GM23338 (cell line): ENCODE data around the gene PTPN20. TPM values are rescaled to one million over a fixed set of nuclear protein-coding genes. Genes with fewer than 3 reads are reported as not detected.
A peak's percentile ranks its signal among the peaks of the same experiment; 100 is the strongest.

Source experiments
- ATAC-seq: fragments of 200-7000 bp; cut with Tn5 transposase; 3 replicates; pipeline ENCODE4 v1.9.1; 2020
- DNase-seq: peaks from one replicate; pipeline ENCODE4 v3.0.0-alpha.2; 2015; ENCODE audit warnings: low spot score
- H2AFZ ChIP-seq: fragments of 200-600 bp; sonication (generic); 2 replicates; pipeline ENCODE4 v1.8.0; 2016; ENCODE audit warnings: antibody characterized with exemption, mild to moderate bottlenecking, moderate library complexity
- H3F3A ChIP-seq: fragments of 200-600 bp; sonication (generic); replicated peaks from 2 replicates; pipeline ENCODE4 v1.8.0; 2017; ENCODE audit warnings: antibody characterized with exemption, mixed run types, low read depth
- H3K27ac ChIP-seq: fragments of 200-600 bp; sonication (generic); 2 replicates; pipeline ENCODE4 v1.6.1; 2016; ENCODE audit warnings: low read depth
- H3K27me3 ChIP-seq: fragments of 200-600 bp; sonication (generic); 2 replicates; pipeline ENCODE4 v1.8.0; 2016; ENCODE audit warnings: mild to moderate bottlenecking, mixed run types, moderate library complexity; ENCODE audit not compliant: insufficient read depth
- H3K36me3 ChIP-seq: fragments of 200-600 bp; sonication (generic); 2 replicates; pipeline ENCODE4 v1.8.0; 2016; ENCODE audit warnings: mild to moderate bottlenecking; ENCODE audit not compliant: insufficient read depth
- H3K4me1 ChIP-seq: fragments of 200-600 bp; sonication (generic); 2 replicates; pipeline ENCODE4 v1.8.0; 2016; ENCODE audit warnings: mild to moderate bottlenecking, moderate library complexity; ENCODE audit not compliant: insufficient read depth
- H3K4me2 ChIP-seq: fragments of 200-600 bp; sonication (generic); 2 replicates; pipeline ENCODE4 v1.7.1; 2017; ENCODE audit warnings: mixed run types
- H3K4me3 ChIP-seq: fragments of 200-600 bp; sonication (generic); 2 replicates; pipeline ENCODE4 v1.6.1; 2016; ENCODE audit warnings: mixed run types
- H3K79me2 ChIP-seq: fragments of 200-600 bp; sonication (generic); replicated peaks from 2 replicates; pipeline ENCODE4 v1.8.0; 2017; ENCODE audit warnings: mild to moderate bottlenecking; ENCODE audit not compliant: insufficient read depth
- H3K9me2 ChIP-seq: fragments of 200-600 bp; sonication (generic); 2 replicates; pipeline ENCODE4 v1.8.0; 2017; ENCODE audit not compliant: insufficient read depth
- H4K20me1 ChIP-seq: fragments of 200-600 bp; sonication (generic); replicated peaks from 2 replicates; pipeline ENCODE4 v1.8.0; 2017; ENCODE audit warnings: mild to moderate bottlenecking; ENCODE audit not compliant: insufficient read depth
- H3K27ac Mint-ChIP-seq: 2 replicates; pipeline ENCODE4 v1.8.0; 2020; ENCODE audit warnings: inconsistent platforms, mild to moderate bottlenecking, moderate library complexity, mixed read lengths
- H3K27me3 Mint-ChIP-seq: 3 replicates; pipeline ENCODE4 v1.8.0; 2022; ENCODE audit warnings: low read depth, mild to moderate bottlenecking, moderate library complexity, mixed read lengths, inconsistent platforms; ENCODE audit not compliant: insufficient read depth, poor library complexity
- H3K36me3 Mint-ChIP-seq: 3 replicates; pipeline ENCODE4 v1.8.0; 2021; ENCODE audit warnings: low read depth, mild to moderate bottlenecking, inconsistent platforms, moderate library complexity, mixed read lengths
- H3K4me1 Mint-ChIP-seq: 3 replicates; pipeline ENCODE4 v1.8.0; 2020; ENCODE audit warnings: mild to moderate bottlenecking, inconsistent platforms, mixed read lengths
- H3K4me3 Mint-ChIP-seq: 3 replicates; pipeline ENCODE4 v1.8.0; 2021; ENCODE audit warnings: moderate library complexity, mild to moderate bottlenecking, inconsistent platforms, mixed read lengths
- H3K9me3 Mint-ChIP-seq: 3 replicates; pipeline ENCODE4 v1.8.0; 2020; ENCODE audit warnings: moderate library complexity, mild to moderate bottlenecking, inconsistent platforms, mixed read lengths
- CREB1 ChIP-seq: fragments of 250-450 bp; sonication (Bioruptor Pico); IDR thresholded peaks from 2 replicates; pipeline ENCODE4 v1.5.0; 2020; ENCODE audit warnings: low read depth, mild to moderate bottlenecking, moderate library complexity
- EZH2 ChIP-seq: fragments of 200-600 bp; sonication (generic); IDR thresholded peaks from one replicate; pipeline ENCODE4 v1.8.0; 2017; ENCODE audit warnings: antibody characterized with exemption, mild to moderate bottlenecking, low read depth; ENCODE audit not compliant: unreplicated experiment
- EZH2phosphoT487 ChIP-seq: fragments of 200-600 bp; sonication (generic); IDR thresholded peaks from one replicate; pipeline ENCODE4 v1.8.1; 2018; ENCODE audit warnings: antibody characterized with exemption; ENCODE audit not compliant: unreplicated experiment
- JUNB ChIP-seq: IDR thresholded peaks from one replicate; pipeline ENCODE4 v1.6.1; 2016; ENCODE audit warnings: antibody characterized with exemption; ENCODE audit not compliant: unreplicated experiment
- NANOG ChIP-seq: IDR thresholded peaks from 2 replicates; pipeline ENCODE4 v1.6.1; 2016; ENCODE audit warnings: antibody characterized with exemption, borderline replicate concordance
- POLR2AphosphoS5 ChIP-seq: IDR thresholded peaks from 2 replicates; pipeline ENCODE4 v1.6.1; 2016; ENCODE audit warnings: antibody characterized with exemption, low read depth
- STAT1 ChIP-seq: IDR thresholded peaks from one replicate; pipeline ENCODE4 v1.6.1; 2016; ENCODE audit warnings: antibody characterized with exemption; ENCODE audit not compliant: unreplicated experiment
- ZNF114 ChIP-seq: fragments of 250-450 bp; sonication (Bioruptor Pico); IDR thresholded peaks from 2 replicates; pipeline ENCODE4 v1.5.0; 2020; ENCODE audit warnings: mild to moderate bottlenecking, moderate library complexity
- ZNF331 ChIP-seq: fragments of 250-450 bp; sonication (Bioruptor Pico); IDR thresholded peaks from 2 replicates; pipeline ENCODE4 v1.5.0; 2020; ENCODE audit warnings: low read depth, mild to moderate bottlenecking, moderate library complexity
- polyA plus RNA-seq: library from polyadenylated mRNA; unstranded; fragments of >200 nt; fragmentation: Nextera tagmentation; extraction: Ambion mirVana; gene quantifications from 2 replicates; pipeline ENCODE4 v1.2.1, GENCODE V29; 2016
- total RNA-seq: library from RNA; depleted of rRNA; stranded (reverse); fragments of >200 nt; shearing (Covaris generic); gene quantifications from 2 replicates; pipeline ENCODE4 v1.2.3, GENCODE V29; 2014
- TF ChIP-seq, protein P1 (sequence below): IDR thresholded peaks from 2 replicates; pipeline ENCODE4 v1.6.1; 2016; ENCODE audit warnings: antibody characterized with exemption
- TF ChIP-seq, protein P2 (sequence below), 2 experiments: fragments of 200-600 bp in 1 of 2; sonication (generic) in 1 of 2; conservative IDR thresholded peaks; 2 replicates each; pipeline versions ENCODE4 v1.5.1 to v1.6.1; 2016 to 2017; ENCODE audit warnings: antibody characterized with exemption in 2 of 2, low read depth in 2 of 2, mild to moderate bottlenecking in 2 of 2, moderate library complexity in 1 of 2
- TF ChIP-seq, protein P3 (sequence below): IDR thresholded peaks from one replicate; pipeline ENCODE4 v1.6.1; 2018; ENCODE audit warnings: antibody characterized with exemption; ENCODE audit not compliant: unreplicated experiment
- TF ChIP-seq, protein P4 (sequence below): fragments of 250-450 bp; sonication (Bioruptor Pico); IDR thresholded peaks from 2 replicates; pipeline ENCODE4 v1.5.0; 2020; ENCODE audit warnings: mild to moderate bottlenecking, moderate library complexity

PTPN20 gene
- total and polyA plus RNA-seq, 2 experiments from 2014 or later: 0.13 TPM; not detected in 1

DNA sequence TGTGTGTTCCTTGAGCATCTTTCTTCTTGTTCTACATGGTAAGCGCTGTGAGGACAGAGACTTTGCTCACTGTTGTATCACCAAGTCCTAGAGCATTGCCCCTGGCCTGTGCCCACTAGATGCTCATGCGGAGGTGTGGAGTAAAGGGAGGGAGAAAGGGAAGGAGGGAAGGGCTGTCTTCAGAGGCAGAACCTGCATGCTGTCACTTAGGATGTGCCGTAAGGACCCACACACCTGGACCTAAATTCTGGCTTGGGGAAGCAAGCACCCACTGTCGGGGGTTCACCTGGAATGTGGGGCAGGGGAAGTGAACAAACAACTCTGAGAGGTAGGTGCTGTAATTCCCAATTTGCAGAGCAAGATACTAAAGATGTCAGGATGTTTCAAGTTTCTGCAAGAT, 129.5 kb downstream of the PTPN20 start:
- Histone ChIP-seq H3K9me2 (no peaks in the 10 kb centered on the region), H3K4me3 (no peak overlapping the region), H2AFZ (no peak overlapping the region), H3K36me3 (no peaks in the 10 kb centered on the region), H3K27ac (no peak overlapping the region), H3K4me1 (no peaks in the 10 kb centered on the region), H4K20me1 (no peaks in the 10 kb centered on the region), H3K79me2 (no peaks in the 10 kb centered on the region), H3K27me3 (no peaks in the 10 kb centered on the region), H3K4me2 (no peak overlapping the region), H3F3A (no peaks in the 10 kb centered on the region)
- peaks cover 3% of the 10 kb centered on the region for H3K27me3 Mint-ChIP-seq
- ATAC-seq: no peak
- DNase-seq: no peak
- peak overlapping the region; percentile 21; the same call in 1 of the 2 replicates for H3K27ac Mint-ChIP-seq
- no peak for TF ChIP-seq POLR2AphosphoS5
- TF ChIP-seq, protein P1, sequence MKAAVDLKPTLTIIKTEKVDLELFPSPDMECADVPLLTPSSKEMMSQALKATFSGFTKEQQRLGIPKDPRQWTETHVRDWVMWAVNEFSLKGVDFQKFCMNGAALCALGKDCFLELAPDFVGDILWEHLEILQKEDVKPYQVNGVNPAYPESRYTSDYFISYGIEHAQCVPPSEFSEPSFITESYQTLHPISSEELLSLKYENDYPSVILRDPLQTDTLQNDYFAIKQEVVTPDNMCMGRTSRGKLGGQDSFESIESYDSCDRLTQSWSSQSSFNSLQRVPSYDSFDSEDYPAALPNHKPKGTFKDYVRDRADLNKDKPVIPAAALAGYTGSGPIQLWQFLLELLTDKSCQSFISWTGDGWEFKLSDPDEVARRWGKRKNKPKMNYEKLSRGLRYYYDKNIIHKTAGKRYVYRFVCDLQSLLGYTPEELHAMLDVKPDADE: no peak
- no peak for TF ChIP-seq NANOG
- TF ChIP-seq EZH2: no peak
- TF ChIP-seq ZNF114 (CRISPR knock-in tag): no peak
- TF ChIP-seq STAT1: no peak
- no peak for TF ChIP-seq ZNF331
- TF ChIP-seq CREB1 (CRISPR knock-in tag): no peak
- TF ChIP-seq, protein P2, sequence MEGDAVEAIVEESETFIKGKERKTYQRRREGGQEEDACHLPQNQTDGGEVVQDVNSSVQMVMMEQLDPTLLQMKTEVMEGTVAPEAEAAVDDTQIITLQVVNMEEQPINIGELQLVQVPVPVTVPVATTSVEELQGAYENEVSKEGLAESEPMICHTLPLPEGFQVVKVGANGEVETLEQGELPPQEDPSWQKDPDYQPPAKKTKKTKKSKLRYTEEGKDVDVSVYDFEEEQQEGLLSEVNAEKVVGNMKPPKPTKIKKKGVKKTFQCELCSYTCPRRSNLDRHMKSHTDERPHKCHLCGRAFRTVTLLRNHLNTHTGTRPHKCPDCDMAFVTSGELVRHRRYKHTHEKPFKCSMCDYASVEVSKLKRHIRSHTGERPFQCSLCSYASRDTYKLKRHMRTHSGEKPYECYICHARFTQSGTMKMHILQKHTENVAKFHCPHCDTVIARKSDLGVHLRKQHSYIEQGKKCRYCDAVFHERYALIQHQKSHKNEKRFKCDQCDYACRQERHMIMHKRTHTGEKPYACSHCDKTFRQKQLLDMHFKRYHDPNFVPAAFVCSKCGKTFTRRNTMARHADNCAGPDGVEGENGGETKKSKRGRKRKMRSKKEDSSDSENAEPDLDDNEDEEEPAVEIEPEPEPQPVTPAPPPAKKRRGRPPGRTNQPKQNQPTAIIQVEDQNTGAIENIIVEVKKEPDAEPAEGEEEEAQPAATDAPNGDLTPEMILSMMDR (conservative IDR thresholded peaks at IDR 0.05; ENCODE audit: low read depth in 2 of 2): no peak
- TF ChIP-seq, protein P3, sequence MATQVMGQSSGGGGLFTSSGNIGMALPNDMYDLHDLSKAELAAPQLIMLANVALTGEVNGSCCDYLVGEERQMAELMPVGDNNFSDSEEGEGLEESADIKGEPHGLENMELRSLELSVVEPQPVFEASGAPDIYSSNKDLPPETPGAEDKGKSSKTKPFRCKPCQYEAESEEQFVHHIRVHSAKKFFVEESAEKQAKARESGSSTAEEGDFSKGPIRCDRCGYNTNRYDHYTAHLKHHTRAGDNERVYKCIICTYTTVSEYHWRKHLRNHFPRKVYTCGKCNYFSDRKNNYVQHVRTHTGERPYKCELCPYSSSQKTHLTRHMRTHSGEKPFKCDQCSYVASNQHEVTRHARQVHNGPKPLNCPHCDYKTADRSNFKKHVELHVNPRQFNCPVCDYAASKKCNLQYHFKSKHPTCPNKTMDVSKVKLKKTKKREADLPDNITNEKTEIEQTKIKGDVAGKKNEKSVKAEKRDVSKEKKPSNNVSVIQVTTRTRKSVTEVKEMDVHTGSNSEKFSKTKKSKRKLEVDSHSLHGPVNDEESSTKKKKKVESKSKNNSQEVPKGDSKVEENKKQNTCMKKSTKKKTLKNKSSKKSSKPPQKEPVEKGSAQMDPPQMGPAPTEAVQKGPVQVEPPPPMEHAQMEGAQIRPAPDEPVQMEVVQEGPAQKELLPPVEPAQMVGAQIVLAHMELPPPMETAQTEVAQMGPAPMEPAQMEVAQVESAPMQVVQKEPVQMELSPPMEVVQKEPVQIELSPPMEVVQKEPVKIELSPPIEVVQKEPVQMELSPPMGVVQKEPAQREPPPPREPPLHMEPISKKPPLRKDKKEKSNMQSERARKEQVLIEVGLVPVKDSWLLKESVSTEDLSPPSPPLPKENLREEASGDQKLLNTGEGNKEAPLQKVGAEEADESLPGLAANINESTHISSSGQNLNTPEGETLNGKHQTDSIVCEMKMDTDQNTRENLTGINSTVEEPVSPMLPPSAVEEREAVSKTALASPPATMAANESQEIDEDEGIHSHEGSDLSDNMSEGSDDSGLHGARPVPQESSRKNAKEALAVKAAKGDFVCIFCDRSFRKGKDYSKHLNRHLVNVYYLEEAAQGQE: no peak
- no peak for TF ChIP-seq JUNB
- no peak for TF ChIP-seq EZH2phosphoT487
- TF ChIP-seq, protein P4, sequence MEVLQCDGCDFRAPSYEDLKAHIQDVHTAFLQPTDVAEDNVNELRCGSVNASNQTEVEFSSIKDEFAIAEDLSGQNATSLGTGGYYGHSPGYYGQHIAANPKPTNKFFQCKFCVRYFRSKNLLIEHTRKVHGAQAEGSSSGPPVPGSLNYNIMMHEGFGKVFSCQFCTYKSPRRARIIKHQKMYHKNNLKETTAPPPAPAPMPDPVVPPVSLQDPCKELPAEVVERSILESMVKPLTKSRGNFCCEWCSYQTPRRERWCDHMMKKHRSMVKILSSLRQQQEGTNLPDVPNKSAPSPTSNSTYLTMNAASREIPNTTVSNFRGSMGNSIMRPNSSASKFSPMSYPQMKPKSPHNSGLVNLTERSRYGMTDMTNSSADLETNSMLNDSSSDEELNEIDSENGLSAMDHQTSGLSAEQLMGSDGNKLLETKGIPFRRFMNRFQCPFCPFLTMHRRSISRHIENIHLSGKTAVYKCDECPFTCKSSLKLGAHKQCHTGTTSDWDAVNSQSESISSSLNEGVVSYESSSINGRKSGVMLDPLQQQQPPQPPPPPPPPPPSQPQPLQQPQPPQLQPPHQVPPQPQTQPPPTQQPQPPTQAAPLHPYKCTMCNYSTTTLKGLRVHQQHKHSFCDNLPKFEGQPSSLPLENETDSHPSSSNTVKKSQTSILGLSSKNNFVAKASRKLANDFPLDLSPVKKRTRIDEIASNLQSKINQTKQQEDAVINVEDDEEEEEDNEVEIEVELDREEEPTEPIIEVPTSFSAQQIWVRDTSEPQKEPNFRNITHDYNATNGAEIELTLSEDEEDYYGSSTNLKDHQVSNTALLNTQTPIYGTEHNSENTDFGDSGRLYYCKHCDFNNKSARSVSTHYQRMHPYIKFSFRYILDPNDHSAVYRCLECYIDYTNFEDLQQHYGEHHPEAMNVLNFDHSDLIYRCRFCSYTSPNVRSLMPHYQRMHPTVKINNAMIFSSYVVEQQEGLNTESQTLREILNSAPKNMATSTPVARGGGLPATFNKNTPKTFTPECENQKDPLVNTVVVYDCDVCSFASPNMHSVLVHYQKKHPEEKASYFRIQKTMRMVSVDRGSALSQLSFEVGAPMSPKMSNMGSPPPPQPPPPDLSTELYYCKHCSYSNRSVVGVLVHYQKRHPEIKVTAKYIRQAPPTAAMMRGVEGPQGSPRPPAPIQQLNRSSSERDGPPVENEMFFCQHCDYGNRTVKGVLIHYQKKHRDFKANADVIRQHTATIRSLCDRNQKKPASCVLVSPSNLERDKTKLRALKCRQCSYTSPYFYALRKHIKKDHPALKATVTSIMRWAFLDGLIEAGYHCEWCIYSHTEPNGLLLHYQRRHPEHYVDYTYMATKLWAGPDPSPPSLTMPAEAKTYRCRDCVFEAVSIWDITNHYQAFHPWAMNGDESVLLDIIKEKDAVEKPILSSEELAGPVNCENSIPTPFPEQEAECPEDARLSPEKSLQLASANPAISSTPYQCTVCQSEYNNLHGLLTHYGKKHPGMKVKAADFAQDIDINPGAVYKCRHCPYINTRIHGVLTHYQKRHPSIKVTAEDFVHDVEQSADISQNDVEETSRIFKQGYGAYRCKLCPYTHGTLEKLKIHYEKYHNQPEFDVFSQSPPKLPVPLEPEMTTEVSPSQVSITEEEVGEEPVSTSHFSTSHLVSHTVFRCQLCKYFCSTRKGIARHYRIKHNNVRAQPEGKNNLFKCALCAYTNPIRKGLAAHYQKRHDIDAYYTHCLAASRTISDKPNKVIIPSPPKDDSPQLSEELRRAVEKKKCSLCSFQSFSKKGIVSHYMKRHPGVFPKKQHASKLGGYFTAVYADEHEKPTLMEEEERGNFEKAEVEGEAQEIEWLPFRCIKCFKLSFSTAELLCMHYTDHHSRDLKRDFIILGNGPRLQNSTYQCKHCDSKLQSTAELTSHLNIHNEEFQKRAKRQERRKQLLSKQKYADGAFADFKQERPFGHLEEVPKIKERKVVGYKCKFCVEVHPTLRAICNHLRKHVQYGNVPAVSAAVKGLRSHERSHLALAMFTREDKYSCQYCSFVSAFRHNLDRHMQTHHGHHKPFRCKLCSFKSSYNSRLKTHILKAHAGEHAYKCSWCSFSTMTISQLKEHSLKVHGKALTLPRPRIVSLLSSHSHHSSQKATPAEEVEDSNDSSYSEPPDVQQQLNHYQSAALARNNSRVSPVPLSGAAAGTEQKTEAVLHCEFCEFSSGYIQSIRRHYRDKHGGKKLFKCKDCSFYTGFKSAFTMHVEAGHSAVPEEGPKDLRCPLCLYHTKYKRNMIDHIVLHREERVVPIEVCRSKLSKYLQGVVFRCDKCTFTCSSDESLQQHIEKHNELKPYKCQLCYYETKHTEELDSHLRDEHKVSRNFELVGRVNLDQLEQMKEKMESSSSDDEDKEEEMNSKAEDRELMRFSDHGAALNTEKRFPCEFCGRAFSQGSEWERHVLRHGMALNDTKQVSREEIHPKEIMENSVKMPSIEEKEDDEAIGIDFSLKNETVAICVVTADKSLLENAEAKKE (CRISPR knock-in tag): no peak
- H3K4me3 Mint-ChIP-seq: no peak overlapping the region
- H3K36me3 Mint-ChIP-seq: no peaks in the 10 kb centered on the region
- H3K9me3 Mint-ChIP-seq: no peaks in the 10 kb centered on the region
- H3K4me1 Mint-ChIP-seq: peaks cover 8% of the 10 kb centered on the region
